Esophagus muscularis mucosa (tissue), 4 donors: ENCODE measurements around the gene MDC1.

Source experiments
- EP300 ChIP-seq: sonication (generic); formaldehyde crosslinking; IDR thresholded peaks from one replicate; pipeline ENCODE4 v1.6.1; 2017; ENCODE audit warnings: antibody characterized with exemption
- POLR2AphosphoS5 ChIP-seq, 2 donors: sonication (generic); formaldehyde crosslinking; IDR thresholded peaks; one replicate each; pipeline ENCODE4 v1.6.1; 2017; ENCODE audit warnings: antibody characterized with exemption in 2 of 2
- TF ChIP-seq, protein P1 (sequence below), 3 experiments: fragments of 200-600 bp in 2 of 3; fragments of 450-650 bp in 1 of 3; sonication (generic) in 2 of 3; IDR thresholded peaks; one replicate each; pipeline ENCODE4 v1.5.1; 2017 to 2019; ENCODE audit warnings: antibody characterized with exemption in 3 of 3, mild to moderate bottlenecking in 2 of 3, moderate library complexity in 1 of 3

DNA sequence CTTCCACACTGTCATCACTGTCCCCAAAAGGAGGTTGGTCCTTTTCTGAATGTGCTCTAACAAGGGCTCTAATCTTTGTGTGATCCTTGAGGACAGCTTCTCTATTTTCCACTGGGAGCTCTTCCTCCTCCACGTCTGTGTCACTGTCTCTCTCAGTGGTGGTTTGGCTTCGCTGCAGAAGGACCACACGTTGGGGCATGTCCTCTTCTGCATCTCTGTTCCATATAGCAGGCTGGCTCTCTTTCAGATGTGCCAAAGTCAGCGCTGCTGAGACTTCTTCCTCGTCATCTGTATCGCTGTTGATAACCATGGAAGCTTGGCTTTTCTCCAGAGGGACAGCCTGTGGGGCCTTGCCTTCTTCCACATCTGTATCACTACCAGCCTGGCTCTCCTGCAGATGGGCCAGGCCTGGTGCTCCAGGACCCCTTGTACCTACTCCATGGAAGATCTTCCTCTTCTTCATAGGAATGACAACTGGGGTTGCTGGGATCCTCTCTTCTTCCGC, 4.6 kb downstream of the MDC1 start:
- TF ChIP-seq, protein P1, sequence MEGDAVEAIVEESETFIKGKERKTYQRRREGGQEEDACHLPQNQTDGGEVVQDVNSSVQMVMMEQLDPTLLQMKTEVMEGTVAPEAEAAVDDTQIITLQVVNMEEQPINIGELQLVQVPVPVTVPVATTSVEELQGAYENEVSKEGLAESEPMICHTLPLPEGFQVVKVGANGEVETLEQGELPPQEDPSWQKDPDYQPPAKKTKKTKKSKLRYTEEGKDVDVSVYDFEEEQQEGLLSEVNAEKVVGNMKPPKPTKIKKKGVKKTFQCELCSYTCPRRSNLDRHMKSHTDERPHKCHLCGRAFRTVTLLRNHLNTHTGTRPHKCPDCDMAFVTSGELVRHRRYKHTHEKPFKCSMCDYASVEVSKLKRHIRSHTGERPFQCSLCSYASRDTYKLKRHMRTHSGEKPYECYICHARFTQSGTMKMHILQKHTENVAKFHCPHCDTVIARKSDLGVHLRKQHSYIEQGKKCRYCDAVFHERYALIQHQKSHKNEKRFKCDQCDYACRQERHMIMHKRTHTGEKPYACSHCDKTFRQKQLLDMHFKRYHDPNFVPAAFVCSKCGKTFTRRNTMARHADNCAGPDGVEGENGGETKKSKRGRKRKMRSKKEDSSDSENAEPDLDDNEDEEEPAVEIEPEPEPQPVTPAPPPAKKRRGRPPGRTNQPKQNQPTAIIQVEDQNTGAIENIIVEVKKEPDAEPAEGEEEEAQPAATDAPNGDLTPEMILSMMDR (IDR thresholded peaks at IDR 0.05), result no peak
- TF ChIP-seq POLR2AphosphoS5 (IDR thresholded peaks at IDR 0.05), result no peak
- no peak for TF ChIP-seq EP300
